Heart left ventricle (tissue), 16 donors: ENCODE data around the gene BTNL8. TPM values are rescaled to one million over a fixed set of nuclear protein-coding genes. Genes with fewer than 3 reads are reported as not detected.
A peak's percentile ranks its signal among the peaks of the same experiment; 100 is the strongest.

Source experiments
- ATAC-seq, 4 donors: fragments of 200-7000 bp; cut with Tn5 transposase; one replicate each; pipeline ENCODE4 v1.9.1; 2020 to 2022; ENCODE audit warnings: moderate library complexity in 4 of 4, mild to moderate bottlenecking in 3 of 4, moderate number of reproducible peaks in 1 of 4
- DNase-seq, 5 donors: peaks; one replicate each; pipeline ENCODE4 v3.0.0-alpha.2; 2020
- H3K27ac ChIP-seq, 12 donors: fragments of 200-600 bp; sonication (generic) in 4 of 12; one replicate each; pipeline versions ENCODE4 v1.5.0 to v1.8.0; 2016 to 2022; ENCODE audit warnings: mild to moderate bottlenecking in 2 of 12
- H3K27me3 ChIP-seq, 9 donors: fragments of 200-600 bp; sonication (generic) in 2 of 9; one replicate each; pipeline versions ENCODE4 v1.5.1 to v1.8.0; 2016 to 2022; ENCODE audit warnings: mild to moderate bottlenecking in 3 of 9
- H3K36me3 ChIP-seq, 9 donors: fragments of 200-600 bp; sonication (generic) in 2 of 9; one replicate each; pipeline versions ENCODE4 v1.5.0 to v1.8.0; 2018 to 2022; ENCODE audit warnings: mild to moderate bottlenecking in 2 of 9
- H3K4me1 ChIP-seq, 12 donors: fragments of 200-600 bp; sonication (generic) in 4 of 12; one replicate each; pipeline versions ENCODE4 v1.5.0 to v1.8.0; 2016 to 2022; ENCODE audit warnings: mild to moderate bottlenecking in 3 of 12
- H3K4me3 ChIP-seq, 12 donors: fragments of 200-600 bp; sonication (generic) in 4 of 12; one replicate each; pipeline versions ENCODE4 v1.5.0 to v1.8.0; 2017 to 2022; ENCODE audit warnings: mild to moderate bottlenecking in 9 of 12, moderate library complexity in 4 of 12
- H3K9me3 ChIP-seq, 12 donors: fragments of 200-600 bp; sonication (generic) in 4 of 12; one replicate each; pipeline versions ENCODE4 v1.5.0 to v1.8.0; 2016 to 2022; ENCODE audit warnings: mild to moderate bottlenecking in 1 of 12
- CTCF ChIP-seq, 12 donors: fragments of 200-600 bp; sonication (generic) in 4 of 12; IDR thresholded peaks; one replicate each; pipeline versions ENCODE4 v1.5.0 to v1.8.0; 2018 to 2022; ENCODE audit warnings: antibody characterized with exemption in 12 of 12, mild to moderate bottlenecking in 5 of 12
- POLR2A ChIP-seq, 2 donors: fragments of 450-650 bp; IDR thresholded peaks; one replicate each; pipeline ENCODE4 v1.6.1; 2017; ENCODE audit warnings: antibody characterized with exemption in 2 of 2, mild to moderate bottlenecking in 2 of 2, moderate library complexity in 2 of 2
- WGBS, 4 donors: extraction: QIAGEN DNeasy Blood & Tissue Kit in 2 of 4; methylation state at CpG; one replicate each; pipeline versions ENCODE4 v1.1.5 to v1.1.7; 2013 to 2018; 5-methylcytosine and 5-hydroxymethylcytosine counted together
- intact Hi-C, 10 donors: fragments of 100-400 bp; cut with DNase I; formaldehyde crosslinking; loops; one replicate each; pipeline versions ENCODE4 v1.11.1 to v1.14.2; 2022
- polyA plus RNA-seq, 2 donors: library from polyadenylated mRNA; stranded (reverse); fragments of 200-250 nt; gene quantifications; one replicate each; pipeline ENCODE4 v1.2.3, GENCODE V29; 2013
- total RNA-seq, 9 donors: library from RNA; depleted of rRNA in 2 of 9; stranded (reverse); fragments of >200 nt in 2 of 9; fragmentation: NEBNext Ultra II Directional in 3 of 9; extraction: Animal tissue kit (Norgen Biotek cat#: 25700) in 3 of 9; gene quantifications; one replicate each; pipeline versions ENCODE4 v1.1.0 to v1.2.4, GENCODE V29; 2016 to 2023
- donor health status: ischemic (EF 13 %, LVEDD 7.1; RV severe dilation, severe dysfunction).
- donor health status: healthy with polysubstance abuse.
- donor health status: DM: no; HTN: yes; CAD: no.
- donor health status: DM: no; HTN: no; CAD: no.
- donor health status: ischemic (EF 25% LVEDD 6.9; RV normal size, moderate dysfunction).
- donor health status: ischemic (EF 25% LVEDD 5.7; RV mildly dilated, moderate dysfunction).
- donor health status: healthy.
- donor health status: DM: yes; HTN: yes; CAD: no.
- donor health status: ischemic (EF 35%, LVEDD 5.7; RV mildly dilated, moderate dysfunction).
- donor health status: nonischemic (EF 11% LVEDD 7.7; RV severe dilation, severe dysfunction).
- donor health status: DM: yes; HTN: yes; CAD: no.
- donor health status: PGD.
- donor health status: ischemic (EF 29% LVEDD 5.4; RV normal size, mild dysfunction).
- donor health status: nonischemic (EF 23%, LVEDD 6.1; RV moderate dilation, normal function).

BTNL8 gene
- total and polyA plus RNA-seq, 11 donors = 0.14 to 0.84 (median 0.20) TPM; not detected in 7

- peak in 1 of 4 donors; percentile 56 for ATAC-seq
- peak overlapping the region in 8 of 12 donors; percentile 2 to 56 (median 40) for H3K27ac ChIP-seq
- WGBS, 4 donors = 54 to 65% (median 60%) methylated on average over 5 of the region's 5 CpGs
Observed at GRCh38 chr5:180900178-180900577, 1.2 kb downstream of the BTNL8 start.

DNA sequence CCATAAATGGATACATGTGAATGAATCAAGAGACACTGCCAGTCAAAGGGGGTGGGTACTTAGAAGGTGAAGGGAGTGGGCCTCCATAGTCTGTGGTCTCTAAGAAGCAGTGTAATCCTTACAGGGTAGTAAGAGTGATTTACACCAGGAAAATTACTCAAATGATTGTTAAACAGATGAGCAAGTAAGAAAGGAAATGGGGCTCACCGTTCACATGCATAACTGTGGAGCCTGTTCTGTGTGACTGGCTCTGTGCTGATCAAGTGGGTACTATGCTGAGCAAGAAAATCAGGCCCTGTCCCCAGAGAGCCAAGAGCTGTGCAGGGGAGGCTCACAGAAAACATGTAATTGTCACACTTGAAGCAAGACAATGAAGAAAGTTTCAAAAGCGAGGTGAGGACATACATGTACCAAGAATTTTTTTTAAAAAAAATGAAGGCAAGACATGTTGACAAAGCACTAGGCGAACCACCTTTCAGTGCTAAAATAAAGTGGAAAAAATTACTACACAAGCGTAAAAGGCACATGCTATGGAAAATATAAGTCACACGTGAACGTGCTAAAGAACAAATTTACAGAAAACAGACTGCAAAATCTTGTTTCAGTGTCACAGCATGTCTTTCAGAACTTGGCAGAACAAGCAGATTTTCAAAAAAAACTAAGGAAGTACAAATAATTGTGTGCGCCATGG, 2.5 kb downstream of the BTNL8 start:
- Histone ChIP-seq H3K27me3 (peaks cover 0 to 3% (median 0%) of the 10 kb centered on the region in 9 donors), H3K4me1 (peaks cover 0 to 3% (median 0%) of the 10 kb centered on the region in 12 donors), H3K27ac (no peak overlapping the region), H3K4me3 (no peak overlapping the region), H3K9me3 (no peaks in the 10 kb centered on the region), H3K36me3 (no peaks in the 10 kb centered on the region)
- WGBS, 4 donors = 83 to 86% (median 85%) methylated on average over 7 of the region's 7 CpGs
- no peak for TF ChIP-seq POLR2A (IDR thresholded peaks at IDR 0.05)
- no peak for TF ChIP-seq CTCF (IDR thresholded peaks at IDR 0.05)
- intact Hi-C loops = no loop called here
- ATAC-seq = no peak
- no peak for DNase-seq

More at GRCh38 chr5:180900178-180900577, 1.2 kb downstream of the BTNL8 start:
- Histone ChIP-seq H3K4me3 (no peak overlapping the region), H3K9me3 (peaks cover 0 to 9% (median 2%) of the 10 kb centered on the region in 12 donors), H3K4me1 (peaks cover 0 to 3% (median 0%) of the 10 kb centered on the region in 12 donors), H3K36me3 (no peaks in the 10 kb centered on the region), H3K27me3 (peaks cover 0 to 3% (median 0%) of the 10 kb centered on the region in 9 donors)
- intact Hi-C loops = no loop called here
- no peak for TF ChIP-seq POLR2A (IDR thresholded peaks at IDR 0.05)
- no peak for TF ChIP-seq CTCF (IDR thresholded peaks at IDR 0.05)
- DNase-seq = no peak

DNA sequence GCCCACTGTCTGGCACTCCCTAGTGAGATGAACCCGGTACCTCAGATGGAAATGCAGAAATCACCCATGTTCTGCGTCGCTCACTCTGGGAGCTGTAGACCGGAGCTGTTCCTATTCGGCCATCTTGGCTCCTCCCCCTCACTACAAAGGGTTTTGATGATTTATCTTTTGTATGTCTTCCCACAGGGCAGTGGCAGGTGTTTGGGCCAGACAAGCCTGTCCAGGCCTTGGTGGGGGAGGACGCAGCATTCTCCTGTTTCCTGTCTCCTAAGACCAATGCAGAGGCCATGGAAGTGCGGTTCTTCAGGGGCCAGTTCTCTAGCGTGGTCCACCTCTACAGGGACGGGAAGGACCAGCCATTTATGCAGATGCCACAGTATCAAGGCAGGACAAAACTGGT, 9.4 kb downstream of the BTNL8 start:
- Histone ChIP-seq H3K9me3 (no peaks in the 10 kb centered on the region), H3K4me3 (no peak overlapping the region), H3K36me3 (no peaks in the 10 kb centered on the region), H3K4me1 (peaks cover 0 to 9% (median 0%) of the 10 kb centered on the region in 12 donors), H3K27ac (no peak overlapping the region), H3K27me3 (peaks cover 0 to 11% (median 0%) of the 10 kb centered on the region in 9 donors)
- WGBS, 4 donors = 86 to 92% (median 88%) methylated on average over 8 to 9 of the region's 9 CpGs
- intact Hi-C loops = no loop called here
- ATAC-seq = no peak
- no peak for TF ChIP-seq POLR2A (IDR thresholded peaks at IDR 0.05)
- TF ChIP-seq CTCF (IDR thresholded peaks at IDR 0.05) = no peak
- DNase-seq = no peak

GRCh38 chr5:180908998-180909731, 10.2 kb downstream of the BTNL8 start:
- TF ChIP-seq POLR2A (IDR thresholded peaks at IDR 0.05) (no peak), CTCF (IDR thresholded peaks at IDR 0.05) (no peak)
- Histone ChIP-seq H3K4me1 (peaks cover 0 to 9% (median 0%) of the 10 kb centered on the region in 12 donors), H3K9me3 (no peaks in the 10 kb centered on the region), H3K27ac (no peak overlapping the region), H3K27me3 (peaks cover 0 to 11% (median 0%) of the 10 kb centered on the region in 9 donors), H3K4me3 (no peak overlapping the region), H3K36me3 (no peaks in the 10 kb centered on the region)
- intact Hi-C loops = no loop called here
- DNase-seq (no peak), ATAC-seq (peak in 2 of 4 donors; percentile 33 to 84)
- WGBS, 4 donors = 56 to 62% (median 62%) methylated on average over 9 of the region's 9 CpGs
